ENCODE results near the gene TTC28. TPM values are rescaled to one million over a fixed set of nuclear protein-coding genes. Genes with fewer than 3 reads are reported as not detected.

Gene TTC28
- total RNA-seq, 1 donor from 2014 or later: 17.0 TPM

DNA sequence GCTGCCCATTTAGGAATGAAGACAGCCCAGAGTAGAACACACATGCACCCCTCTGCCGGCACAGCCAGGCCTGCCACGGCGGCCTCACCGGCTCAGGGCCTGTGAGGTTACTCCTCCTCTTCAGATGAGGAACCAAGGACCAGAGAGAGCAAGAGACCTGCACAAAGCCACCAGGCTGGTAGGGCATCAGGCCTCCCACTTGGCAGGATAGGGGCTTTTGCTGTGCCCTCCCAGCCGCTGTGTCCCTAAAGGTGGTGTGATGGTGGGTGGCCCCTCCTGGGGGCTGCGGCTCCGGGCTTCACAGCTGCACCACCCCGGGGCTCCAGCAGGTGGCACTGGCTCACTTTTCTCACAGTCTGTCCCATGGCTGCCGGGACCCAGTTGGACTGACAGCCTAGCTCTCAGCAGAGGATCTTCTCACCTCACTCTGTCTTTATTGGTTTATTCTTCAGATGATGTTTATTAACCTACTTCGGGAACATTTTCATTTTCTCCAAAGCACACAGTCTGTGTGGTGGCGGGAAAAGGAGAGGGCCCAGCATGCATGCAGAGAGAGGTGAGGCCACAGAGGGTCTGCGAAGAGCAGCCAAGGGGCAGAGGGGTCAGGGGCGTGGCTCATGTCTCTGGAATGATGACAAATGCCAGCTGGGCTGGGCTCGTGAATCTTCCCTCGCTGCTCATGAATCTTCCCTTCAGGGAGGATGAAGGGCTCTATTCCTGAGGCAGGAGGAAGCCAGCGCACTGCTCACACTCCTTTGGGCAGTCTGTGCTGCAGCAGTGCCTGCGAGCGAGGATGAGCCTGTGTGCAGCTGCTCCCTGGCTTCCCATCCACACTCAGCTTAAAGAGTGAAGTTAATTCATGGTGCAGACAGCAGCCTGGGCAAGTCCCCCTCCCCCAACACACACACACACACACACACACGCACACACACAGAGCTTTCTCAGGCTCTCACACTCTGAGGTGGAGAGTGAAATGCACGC is 659.5 kb downstream of the TTC28 start:
- peak; percentile 86 for DNase-seq
- intact Hi-C loops (cut with micrococcal nuclease): loop anchor here (10.0 kb wide), 1 partner anchor 575 kb away; no protein-coding TSS in a partner anchor
- ATAC-seq: peak; percentile 68

DNA sequence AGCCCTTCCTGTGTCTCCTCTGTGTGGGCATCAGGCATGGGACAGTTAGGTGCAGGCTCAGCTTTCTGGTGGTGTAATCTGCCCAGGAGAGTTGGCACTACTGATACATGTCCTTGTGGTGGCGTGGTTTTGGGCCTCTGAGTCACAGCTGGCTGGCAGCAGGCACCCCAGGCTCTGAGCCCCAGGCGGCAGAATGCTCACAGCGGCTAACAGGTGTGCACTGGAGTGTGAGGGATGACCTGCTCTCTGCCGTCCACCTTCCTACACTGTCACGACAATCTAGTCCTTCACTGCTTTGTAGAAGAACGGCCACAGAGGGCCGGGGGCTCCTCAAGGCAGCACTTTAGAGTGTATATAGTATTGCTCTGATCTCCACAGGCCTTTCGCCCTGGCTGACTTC is 660.3 kb downstream of the TTC28 start:
- DNase-seq: peak; percentile 25
- intact Hi-C loops (cut with micrococcal nuclease): no loop called here
- no peak for ATAC-seq

DNA sequence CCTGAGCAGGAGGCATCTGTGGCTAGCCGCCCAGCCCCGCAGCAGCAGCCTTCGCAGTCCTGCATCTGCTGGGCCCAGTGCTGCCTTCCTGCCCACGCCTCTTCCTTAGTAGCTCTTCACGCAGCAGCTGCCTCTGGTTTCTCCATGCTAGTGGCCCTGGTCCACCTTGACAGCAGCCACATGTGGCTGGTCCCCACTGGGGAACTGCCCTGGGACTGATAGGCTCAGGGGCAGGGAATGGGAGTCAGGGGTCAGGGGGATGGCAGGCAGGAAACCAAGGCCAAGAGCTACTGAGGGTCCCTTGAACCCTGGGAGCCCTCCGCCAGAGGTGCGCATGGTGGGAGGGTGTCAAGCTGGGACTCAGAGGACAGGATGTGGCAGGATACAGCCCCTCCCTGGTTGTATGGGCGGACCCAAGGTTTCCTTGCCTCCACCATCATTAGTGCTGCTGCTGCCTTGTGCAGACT is 661.1 kb downstream of the TTC28 start:
- ATAC-seq (no peak), DNase-seq (peak; percentile 22)
- intact Hi-C loops (cut with micrococcal nuclease): no loop called here

DNA sequence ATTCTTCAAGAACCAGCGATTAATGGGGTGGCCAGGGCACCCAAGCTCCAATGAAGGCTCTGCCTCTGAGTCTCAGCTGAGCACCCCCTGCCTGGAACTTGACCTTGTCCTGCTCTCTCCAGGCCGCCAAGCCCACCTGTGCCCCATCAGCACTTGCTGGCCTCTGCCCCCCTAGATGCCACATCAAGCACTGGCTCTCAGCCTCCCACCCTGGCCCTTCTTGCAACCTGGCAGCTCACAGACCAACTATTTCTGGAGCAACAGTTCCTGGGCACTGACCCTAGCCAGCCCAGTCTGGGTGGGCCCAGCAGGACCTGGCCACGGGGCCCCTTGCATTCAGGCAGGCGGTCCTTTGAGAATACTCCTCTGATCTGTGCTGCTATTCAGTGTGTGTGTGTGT is 661.8 kb downstream of the TTC28 start:
- ATAC-seq (no peak), DNase-seq (peak; percentile 20)
- intact Hi-C loops (cut with micrococcal nuclease): no loop called here

DNA sequence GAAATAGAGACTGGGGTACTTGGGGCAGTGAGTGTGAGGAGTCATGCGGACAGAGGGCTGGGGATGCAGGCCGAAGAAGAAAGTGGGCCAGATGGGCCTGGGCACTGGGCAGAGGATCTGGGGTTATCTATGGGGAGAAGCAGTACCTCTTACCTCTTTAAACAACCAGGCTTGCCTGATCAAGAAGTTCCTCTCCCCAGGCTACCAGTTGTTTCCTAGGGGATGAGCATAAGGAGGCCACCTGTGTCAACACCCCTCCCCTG is 662.2 kb downstream of the TTC28 start:
- DNase-seq (peak; percentile 0), ATAC-seq (no peak)
- intact Hi-C loops (cut with micrococcal nuclease): no loop called here

DNA sequence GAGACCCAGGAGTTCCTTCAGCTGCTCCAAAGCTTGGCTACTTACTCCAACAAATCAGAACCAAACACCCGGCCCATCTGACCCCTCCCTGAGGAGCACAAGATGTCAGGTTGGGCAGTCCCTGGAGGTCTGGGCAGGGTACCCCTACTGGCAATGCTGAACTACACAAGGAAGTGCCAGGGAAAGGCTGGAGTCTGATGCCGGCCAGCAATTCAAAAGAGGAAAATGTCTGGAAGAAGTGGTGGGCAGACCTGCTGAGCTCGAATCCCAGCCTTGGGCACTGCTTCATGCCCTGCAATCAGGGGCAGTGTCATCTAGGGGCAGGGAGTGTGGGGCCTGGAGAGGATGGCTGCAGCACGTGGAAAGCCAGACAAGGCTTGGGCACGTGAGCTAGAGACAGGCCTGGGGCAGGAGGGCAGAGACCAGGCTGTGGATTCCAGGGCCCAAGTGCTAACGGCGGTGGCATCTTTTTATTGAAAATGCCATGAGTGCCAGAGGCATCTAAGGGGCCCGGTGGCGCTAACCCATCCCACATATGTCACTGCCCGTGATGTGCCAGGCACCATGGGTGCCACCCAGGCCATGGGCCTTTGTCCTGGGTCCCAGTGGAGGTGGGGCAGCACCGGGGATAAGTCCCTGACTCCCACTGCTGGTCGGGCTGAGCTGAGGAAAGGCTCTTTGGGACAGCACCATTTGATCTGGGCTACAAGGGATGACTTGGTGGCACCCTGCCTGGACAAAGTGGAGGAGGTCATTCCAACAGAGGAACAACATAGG is 662.7 kb downstream of the TTC28 start:
- DNase-seq (peak; percentile 20), ATAC-seq (no peak)
- intact Hi-C loops (cut with micrococcal nuclease): no loop called here

DNA sequence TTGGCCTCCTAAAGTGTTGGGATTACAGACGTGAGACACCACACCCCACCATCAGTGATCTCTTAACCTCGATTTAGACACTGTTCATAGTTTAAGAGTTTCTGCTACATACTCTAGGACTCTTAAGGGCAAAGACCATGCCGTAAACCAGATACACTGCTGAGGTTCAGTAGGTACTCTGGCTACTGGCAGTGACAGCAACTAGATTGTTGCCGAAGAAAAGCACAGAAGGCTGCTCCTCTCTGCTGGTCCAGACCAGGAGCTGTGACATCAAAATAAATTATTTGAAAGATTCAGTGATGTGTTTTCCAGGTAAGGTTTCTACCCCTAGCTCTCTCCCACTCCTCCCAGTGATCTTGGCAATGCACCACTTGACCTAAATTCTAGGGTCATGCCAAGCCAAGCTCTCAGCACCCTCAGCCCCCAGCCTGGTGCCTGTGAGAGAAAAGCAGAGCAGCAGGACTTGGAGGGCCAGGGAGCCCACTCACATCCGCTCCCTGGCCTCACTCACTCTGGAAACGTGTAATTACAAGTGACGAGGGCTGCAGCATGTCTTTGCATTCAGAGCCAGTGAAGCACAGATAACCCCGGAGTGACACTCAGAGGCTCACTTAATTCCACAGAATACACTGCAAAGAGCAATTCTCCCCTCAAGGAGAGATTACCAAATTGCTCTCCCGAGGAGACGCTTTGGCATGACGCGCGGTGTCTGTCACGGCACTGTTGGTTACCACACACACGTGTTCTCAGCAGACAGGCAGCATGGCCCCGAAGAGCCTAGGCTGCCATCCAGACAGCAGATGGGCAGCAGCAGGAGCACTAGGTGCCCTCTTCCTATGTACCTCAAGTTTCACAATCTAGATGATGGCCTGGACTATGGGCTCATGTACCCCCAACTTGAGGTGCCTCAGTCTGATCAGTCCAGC is 663.7 kb downstream of the TTC28 start:
- no peak for ATAC-seq
- peak; percentile 36 for DNase-seq
- intact Hi-C loops (cut with micrococcal nuclease): no loop called here

DNA sequence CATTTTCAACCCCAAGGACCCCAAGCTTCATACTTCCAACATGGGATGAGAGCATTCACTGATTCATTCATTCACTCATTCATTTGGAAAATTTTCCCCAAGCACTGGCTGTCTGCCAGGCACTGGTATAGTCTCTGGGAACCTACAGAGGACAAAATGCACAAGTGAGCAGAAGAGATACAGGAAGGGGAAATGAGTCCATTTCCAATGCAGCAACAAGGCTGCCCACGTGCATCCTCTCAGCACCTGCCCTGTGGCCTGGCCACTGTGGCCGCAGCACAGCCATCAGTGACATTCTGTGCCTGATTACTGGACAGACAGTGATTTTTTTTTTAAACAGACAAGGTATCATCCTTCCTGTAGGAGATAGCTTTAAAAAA is 664.6 kb downstream of the TTC28 start:
- intact Hi-C loops (cut with micrococcal nuclease): no loop called here
- DNase-seq: peak; percentile 20
- no peak for ATAC-seq

DNA sequence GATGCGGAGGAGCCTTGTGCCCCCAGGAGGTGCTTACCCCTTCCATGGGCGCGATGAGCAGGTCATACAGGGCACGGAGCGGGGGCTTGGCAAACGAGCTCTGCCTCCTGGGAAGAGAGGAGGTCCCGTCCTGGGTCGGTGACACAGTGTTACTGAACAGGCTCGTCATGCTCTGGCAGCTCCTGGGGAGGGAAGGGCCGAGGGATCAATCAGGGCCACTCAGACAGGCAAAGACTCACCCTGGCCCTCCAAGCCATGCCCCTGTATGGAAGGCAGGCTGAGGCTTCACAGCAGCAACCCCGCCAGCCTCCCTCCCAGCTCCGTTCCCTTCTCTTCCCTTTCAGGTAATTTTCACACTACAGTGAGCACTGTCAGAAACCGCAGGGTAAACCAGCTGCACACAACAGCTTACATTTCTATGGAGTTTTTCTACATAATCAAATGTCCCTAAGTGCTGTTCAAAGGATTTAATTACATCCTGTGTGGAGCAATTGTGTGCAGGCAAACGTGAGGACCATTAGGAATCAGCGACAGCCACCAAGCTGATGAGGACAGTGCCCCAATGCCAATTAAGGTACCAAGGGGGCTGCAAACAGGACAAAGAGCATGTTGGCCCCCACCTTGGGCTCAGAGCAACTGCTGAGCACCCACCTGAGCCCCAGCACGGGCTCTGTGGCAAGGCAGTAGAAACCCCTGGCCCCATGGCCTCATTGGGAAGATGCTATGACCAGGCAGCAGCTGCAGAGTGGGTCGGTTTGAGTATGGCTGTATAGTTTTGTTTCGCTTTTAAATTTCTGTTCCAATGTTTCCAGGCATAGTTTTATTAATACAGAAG is 665.2 kb downstream of the TTC28 start:
- ATAC-seq: no peak
- intact Hi-C loops (cut with micrococcal nuclease): no loop called here
- DNase-seq: peak; percentile 18

DNA sequence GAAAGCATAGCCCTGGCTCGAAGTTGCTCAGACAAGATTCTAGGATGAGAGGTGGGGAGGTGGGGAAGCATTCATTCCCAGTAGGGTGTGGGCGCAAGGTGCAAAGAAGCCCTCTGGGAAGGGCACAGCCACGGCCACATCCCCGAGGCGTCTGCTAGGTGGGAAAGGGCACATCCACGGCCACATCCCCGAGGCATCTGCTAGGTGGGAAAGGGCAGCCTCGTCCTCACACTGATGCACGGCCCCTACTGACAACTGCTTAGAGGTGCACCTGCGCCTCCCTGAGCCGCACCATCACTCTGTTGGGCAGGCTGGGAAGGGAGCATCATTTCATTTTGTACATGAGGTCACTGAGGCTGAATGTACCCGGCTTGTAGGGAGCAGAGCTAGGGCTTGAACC is 666.0 kb downstream of the TTC28 start:
- intact Hi-C loops (cut with micrococcal nuclease): no loop called here
- DNase-seq: peak; percentile 22
- no peak for ATAC-seq

DNA sequence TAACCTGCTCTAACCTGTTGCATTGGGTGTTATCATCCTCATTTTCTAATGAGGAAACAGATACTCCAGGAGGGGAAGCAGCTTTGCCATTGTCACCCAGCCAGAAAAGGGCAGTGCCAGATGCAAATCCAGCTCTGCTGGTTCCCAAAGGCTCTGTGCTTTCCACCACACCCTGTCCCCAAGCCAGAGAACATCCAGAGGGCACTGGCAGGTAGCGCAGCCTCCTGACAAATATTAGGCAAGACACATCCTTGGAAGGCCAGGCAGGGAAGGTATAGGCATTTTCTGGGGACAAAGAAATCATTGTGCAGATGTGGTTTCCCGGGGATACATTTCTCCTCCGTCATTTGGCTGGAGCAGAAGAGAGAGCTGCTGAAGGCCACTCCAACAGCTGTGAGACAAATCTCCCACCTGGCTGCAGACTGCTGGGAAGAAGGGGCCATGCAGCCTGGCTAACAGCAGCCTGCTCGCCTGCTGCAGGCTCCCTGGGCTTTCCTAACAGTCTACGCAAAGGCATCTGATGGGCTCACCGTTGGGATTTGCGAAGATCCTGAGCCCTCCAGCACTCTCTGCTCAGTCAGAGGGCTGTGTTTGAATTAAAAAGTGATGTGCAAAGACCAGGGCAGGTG is 666.7 kb downstream of the TTC28 start:
- DNase-seq (peak; percentile 10), ATAC-seq (no peak)
- intact Hi-C loops (cut with micrococcal nuclease): no loop called here

DNA sequence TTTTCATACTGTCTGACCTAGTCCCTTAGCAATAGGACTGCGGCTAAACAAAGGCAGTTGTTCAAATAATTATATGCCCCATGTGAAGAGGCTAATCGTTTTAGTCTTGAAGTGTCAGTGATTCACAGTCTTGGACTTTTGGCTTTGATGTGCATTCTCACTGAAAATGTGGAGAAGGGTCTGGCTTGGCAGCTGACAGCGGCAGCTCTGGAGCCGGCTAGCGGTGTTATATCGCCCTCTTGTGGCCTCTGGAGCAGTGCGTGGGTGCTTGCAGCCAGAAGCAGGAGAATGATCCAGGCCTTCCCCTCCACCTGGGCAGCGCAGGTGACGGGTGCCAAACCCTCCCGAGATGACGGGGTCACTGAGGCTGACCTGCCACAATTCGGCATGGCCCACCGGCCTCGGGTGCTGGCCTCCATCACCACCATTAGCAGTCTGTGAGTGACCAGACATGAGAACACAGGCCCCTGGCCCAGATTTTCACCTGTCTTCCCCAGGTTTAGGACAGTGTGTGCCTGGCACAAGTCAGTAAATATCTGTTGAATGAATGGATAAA is 670.3 kb downstream of the TTC28 start:
- intact Hi-C loops (cut with micrococcal nuclease): no loop called here
- peak; percentile 79 for DNase-seq

DNA sequence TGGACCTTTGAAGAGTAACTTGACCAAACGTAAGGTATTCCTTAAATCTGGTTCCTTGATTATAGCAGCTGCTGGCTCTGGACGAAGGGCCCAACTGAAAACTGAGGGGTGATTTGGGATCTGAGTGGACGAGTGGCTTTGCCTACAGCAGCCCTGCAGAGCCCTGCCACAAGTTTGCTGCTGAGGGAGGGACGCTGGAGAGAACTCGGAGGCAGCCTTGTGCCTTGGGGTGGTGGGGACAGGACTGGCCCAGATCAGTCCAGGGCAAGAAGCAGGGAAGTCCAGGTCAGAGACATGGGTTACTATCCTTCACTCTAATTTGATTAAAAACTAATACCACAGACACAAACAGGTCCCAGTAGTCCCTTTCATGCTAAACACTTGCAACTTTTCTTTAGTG is 671.0 kb downstream of the TTC28 start:
- ATAC-seq (no peak), DNase-seq (no peak)
- intact Hi-C loops (cut with micrococcal nuclease): no loop called here

More for the DNA sequence above, 670.3 kb downstream of the TTC28 start:
- ATAC-seq: peak; percentile 66

DNA sequence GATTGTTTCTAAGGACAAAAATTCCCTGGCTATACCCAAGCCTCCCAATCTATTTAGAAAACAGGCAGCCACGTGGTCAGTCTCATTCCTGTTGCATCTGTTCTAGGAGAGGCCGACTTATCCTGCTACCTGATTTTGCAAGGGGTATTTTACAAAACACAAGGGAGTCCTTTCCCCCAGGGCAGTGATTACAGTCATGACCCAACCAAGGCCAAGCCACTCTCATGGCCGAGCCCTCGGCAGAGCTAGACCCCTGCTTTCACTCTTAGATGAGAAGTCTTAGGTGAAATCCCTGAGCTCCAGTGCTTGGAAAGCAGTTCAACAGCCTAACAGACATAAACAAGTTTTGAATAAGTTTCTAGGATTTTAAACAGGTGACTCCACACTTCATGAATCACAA is 671.6 kb downstream of the TTC28 start:
- intact Hi-C loops (cut with micrococcal nuclease): no loop called here
- DNase-seq (no peak), ATAC-seq (no peak)

DNA sequence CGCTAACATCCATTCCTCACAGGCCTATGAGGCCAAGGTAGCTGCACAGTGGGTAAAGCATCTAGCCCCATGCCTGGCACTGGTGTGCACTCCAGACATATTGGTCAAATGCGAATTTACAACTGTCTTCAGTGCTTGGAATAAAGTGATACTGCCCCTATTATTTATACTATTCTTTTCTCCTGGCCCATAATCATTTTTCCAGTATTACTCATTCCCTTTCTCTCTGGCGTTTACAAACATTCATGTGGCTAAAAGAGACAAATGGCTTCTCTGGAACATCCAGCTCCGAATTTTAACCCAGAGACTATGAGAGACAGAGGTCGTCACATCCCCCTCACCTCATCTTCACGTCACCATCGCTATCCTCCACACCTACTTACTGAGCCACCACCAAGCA is 673.4 kb downstream of the TTC28 start:
- DNase-seq (no peak), ATAC-seq (no peak)
- intact Hi-C loops (cut with micrococcal nuclease): no loop called here

DNA sequence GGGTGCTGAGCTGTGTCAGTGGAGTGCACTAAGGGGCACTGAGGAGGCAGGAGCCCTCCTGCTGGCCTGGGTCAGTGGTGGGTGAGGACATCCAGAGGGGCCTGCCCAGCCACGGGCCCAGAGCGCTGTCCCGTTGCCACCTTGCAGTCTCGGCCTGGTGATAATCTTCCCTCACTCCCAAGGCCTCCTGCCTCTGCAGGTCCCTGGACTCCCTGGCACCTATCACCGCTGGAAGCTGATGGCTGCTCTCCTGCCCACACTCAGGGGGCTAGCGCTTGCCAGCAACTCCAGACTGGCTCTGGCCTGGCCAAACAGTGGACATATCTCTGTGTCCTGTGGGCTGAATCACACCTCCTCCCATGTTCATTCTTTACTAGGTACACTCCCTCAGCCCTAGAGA is 674.1 kb downstream of the TTC28 start:
- ATAC-seq (peak; percentile 85), DNase-seq (peak; percentile 76)
- intact Hi-C loops (cut with micrococcal nuclease): loop anchor here (2.0 kb wide), 1 partner anchor 125 kb away; no protein-coding TSS in a partner anchor

DNA sequence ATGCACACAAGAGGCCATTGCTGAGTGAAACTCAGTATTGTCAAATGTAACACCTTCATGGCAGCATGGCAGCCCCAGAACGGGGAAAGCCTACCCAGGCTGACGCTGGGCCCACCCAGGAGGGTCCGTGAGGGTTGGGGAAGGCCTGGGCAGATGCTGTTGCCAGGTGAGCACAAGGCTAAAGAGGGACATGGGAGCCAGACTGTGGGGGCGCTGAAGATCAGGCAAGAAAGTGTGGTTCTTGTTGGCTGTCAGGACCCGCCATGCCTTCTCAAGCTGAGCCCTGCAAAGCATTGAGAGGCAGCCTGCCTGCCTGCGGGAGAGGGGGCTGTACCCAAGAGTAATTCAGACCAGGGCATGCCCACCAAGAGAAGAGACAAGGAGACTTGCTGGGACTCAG is 675.6 kb downstream of the TTC28 start:
- no peak for DNase-seq

More for the DNA sequence above, 675.6 kb downstream of the TTC28 start:
- no peak for ATAC-seq
- intact Hi-C loops (cut with micrococcal nuclease): loop anchor here (2.0 kb wide), 1 partner anchor 123 kb away; no protein-coding TSS in a partner anchor
